GM12872 (cell line): ENCODE measurements around the gene KLF4.

Experiments used
- TF ChIP-seq, protein P1 (sequence below): IDR thresholded peaks from 3 replicates; pipeline ENCODE4 v1.5.1; 2011; ENCODE audit warnings: low read depth, mild to moderate bottlenecking, low read length, moderate library complexity; ENCODE audit not compliant: insufficient read depth

The KLF4 gene

DNA sequence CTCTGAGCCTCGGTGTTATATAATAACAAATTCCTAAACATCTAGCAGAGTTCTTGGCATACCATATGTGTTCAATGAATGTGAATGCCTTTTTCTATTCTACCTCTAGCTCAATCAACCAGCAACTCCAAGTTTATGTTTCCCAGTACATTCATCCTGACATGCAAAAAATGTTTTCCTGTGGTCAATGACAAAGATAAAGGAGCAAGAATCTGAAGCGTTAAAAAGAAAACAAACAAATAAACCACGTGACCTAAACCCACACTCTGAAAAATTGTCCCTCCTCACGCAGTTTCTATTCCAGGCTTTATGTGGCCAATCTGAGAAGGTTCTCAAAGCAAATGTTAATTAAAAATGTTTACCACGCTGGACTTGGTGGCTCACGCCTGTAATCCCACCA is 18.0 kb downstream of the KLF4 start:
- TF ChIP-seq, protein P1, sequence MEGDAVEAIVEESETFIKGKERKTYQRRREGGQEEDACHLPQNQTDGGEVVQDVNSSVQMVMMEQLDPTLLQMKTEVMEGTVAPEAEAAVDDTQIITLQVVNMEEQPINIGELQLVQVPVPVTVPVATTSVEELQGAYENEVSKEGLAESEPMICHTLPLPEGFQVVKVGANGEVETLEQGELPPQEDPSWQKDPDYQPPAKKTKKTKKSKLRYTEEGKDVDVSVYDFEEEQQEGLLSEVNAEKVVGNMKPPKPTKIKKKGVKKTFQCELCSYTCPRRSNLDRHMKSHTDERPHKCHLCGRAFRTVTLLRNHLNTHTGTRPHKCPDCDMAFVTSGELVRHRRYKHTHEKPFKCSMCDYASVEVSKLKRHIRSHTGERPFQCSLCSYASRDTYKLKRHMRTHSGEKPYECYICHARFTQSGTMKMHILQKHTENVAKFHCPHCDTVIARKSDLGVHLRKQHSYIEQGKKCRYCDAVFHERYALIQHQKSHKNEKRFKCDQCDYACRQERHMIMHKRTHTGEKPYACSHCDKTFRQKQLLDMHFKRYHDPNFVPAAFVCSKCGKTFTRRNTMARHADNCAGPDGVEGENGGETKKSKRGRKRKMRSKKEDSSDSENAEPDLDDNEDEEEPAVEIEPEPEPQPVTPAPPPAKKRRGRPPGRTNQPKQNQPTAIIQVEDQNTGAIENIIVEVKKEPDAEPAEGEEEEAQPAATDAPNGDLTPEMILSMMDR: no peak

DNA sequence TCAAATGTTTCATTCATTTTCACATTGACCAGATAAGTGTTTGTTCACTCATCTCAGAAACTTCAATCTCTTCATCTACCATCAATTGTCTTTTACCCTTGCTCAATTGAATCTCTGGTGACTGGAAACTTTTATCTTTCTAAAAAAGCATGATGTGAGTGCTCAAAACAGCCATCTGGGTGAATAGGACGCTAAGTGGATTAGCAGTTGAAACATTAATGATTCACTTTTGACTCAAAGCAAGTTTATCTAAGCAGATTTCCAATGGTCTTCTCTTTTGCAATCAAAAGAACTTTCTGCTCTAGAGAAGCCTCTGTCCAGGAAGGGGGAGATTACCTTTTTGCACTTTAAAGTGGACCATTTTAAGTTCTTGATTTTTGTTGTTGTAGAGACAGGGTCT is 22.2 kb downstream of the KLF4 start:
- TF ChIP-seq, protein P1: no peak

DNA sequence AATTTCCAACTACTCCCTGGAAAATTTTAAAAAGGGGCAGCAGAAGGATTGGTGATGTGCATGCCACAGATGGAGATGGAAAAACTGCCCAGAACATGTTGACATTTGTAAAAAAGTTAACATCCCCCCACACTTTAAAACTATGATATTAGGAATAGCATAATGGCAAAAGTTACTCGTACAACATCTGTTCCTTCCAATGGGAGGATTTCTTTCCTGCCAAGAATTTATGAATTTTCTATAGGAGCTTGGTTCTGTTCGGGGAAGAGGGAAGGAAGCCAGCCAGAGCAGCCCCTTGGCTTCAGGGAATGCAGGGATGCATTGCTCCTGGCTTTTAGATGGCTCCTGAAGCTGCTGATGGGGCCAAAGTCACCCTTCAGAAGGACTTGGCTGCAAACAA is 22.7 kb downstream of the KLF4 start:
- TF ChIP-seq, protein P1: no peak

DNA sequence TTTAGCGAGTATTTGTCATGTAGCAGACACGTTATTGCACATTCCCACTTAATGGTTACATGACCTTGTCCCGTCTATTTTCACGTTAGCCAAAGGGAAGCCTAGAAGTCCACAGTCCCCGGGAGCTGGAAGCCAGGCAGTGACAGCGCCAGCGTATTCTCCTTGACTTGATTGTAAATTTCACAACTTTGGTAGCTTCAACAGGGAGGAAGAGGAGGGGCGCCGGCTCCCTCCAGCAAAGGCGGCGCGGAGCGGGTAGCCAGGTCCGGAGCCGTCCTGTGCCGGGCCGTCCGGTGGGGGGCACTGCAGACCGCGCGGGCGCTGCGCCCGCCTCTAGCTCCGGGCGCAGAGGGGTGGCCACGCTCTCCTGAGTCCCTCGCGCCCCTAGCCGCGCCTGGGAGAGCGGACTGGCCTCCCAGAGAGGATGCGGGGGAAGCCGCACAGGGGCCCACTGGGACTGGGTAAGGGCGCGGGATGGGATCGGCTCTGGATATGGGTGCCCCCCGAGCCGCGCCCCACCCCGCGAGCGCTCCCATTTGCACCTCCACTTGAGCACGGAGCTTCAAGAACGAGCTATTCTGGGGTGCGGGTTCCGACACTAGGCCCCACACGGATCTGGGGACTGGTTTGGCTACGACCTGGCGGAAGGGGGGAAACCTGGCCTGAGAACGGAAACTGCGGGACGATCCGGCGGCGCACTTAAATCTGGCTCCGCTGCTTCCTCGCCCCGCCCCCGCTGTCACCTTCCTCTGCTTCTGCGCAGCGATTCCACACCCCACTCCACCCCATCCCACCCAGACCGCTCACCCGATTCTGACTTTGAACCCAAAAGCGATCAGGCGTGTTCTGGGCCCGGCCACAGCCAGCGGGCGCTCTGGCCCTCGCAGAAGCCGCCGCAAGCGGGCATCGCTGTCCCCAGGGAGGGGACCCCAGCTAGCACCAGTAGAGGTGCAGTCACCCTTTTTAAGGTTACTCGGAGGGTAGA is 23.8 kb downstream of the KLF4 start:
- TF ChIP-seq, protein P1: peak; percentile 40; the same call in 2 of the 3 replicates

DNA sequence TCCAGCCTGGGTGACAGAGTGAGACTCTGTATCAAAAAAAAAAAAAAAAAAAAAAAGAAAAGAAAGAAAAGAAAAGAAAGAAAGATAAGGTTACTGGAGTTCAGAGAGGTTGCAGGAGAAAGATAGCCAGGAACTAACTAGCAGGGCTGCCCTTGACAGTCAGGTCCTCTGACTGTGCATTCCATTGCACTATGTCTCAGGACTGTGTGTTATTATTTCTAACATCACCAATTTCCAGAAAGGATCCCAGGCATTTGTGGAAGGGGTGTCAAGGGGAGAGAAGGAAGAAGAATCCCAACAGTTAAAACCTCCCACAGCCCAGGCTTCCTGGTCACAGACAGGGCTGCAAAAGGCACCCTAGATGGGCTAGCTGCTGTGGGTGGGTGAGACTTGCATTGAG is 25.1 kb downstream of the KLF4 start:
- TF ChIP-seq, protein P1: no peak

DNA sequence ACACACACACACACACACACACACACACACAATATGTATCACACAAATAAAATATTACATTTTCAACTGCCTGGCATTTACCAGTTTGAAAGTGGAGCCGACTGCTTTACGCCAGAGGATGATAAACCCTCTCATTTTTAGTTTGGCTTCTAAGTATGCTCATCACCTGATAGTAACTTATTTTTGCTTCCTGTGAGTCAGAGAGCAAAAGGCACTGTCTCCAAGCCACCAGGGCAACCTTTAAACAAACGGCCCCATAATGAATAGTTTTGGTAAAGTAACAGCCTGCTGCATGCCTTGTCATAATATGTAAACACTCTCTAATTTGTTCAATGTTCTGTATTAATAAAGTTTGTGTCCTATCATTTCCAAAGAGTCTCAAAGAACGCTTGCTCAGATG is 26.9 kb downstream of the KLF4 start:
- TF ChIP-seq, protein P1: no peak

DNA sequence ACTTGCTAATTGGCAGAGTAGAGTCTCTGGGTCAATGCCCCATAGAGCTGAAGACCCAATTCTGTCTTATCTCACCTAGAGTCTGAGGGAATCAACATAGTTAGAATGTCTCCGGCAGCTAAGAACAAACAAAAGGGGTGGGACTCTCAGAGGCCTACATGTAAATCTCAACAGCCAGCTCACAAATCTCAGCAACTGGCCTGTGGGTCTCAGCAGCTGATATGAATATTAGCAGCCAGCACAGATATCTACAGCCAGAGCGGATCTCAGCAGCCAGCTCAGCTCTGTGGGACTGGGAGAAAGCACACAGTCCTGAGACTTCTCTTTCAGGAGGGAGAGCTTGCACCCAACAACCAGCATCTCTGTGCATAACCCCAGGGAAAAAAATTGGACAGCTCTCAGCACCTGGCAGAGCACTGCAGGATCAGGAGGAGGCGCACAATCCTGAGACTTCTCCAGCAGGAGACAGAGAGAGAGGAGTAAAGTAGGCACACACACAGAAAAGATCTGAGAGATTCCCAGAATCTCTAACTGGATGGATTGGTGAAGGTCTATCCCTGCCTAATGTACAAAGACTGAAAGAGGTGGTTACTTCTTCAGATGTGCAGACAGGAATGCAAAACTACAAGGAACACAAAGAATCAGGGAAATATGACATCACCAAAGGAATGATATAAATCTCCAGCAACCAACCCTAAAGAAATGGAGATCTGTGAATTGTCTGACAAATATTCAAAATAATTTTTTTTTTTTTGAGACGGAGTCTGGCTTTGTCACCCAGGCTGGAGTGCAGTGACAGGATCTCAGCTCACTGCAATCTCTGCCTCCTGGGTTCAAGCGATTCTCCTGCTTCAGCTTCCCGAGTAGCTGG is 29.2 kb downstream of the KLF4 start:
- TF ChIP-seq, protein P1: no peak
